ENCODE measurements around the gene FA2H.
"Not testable (repeated sequence)": the region's sequence is repeated elsewhere in the genome, so short reads cannot be mapped to it uniquely, and the experiment has no call there.

Gene FA2H

DNA sequence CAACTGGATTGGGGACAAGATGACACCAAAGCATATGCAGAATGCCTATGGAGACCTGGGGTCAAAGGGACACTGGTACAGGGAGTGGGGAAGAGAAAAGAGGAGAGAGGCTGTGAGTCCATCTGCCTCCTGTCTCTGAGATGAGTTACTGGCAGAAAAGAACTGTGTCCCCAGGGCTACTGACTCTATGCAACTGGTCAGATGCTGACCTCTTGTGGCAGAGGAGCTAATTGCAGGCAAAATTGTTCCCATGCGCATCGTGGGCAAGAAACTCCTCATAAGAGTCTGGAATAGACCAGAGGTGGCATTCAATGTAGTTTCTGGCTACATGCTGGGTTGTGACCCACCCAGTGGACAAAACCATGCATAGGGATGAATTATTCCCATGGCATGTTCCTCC is 47.9 kb downstream of the FA2H start:
- TF ChIP-seq, protein P1, sequence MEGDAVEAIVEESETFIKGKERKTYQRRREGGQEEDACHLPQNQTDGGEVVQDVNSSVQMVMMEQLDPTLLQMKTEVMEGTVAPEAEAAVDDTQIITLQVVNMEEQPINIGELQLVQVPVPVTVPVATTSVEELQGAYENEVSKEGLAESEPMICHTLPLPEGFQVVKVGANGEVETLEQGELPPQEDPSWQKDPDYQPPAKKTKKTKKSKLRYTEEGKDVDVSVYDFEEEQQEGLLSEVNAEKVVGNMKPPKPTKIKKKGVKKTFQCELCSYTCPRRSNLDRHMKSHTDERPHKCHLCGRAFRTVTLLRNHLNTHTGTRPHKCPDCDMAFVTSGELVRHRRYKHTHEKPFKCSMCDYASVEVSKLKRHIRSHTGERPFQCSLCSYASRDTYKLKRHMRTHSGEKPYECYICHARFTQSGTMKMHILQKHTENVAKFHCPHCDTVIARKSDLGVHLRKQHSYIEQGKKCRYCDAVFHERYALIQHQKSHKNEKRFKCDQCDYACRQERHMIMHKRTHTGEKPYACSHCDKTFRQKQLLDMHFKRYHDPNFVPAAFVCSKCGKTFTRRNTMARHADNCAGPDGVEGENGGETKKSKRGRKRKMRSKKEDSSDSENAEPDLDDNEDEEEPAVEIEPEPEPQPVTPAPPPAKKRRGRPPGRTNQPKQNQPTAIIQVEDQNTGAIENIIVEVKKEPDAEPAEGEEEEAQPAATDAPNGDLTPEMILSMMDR (conservative IDR thresholded peaks at IDR 0.05) = peak; percentile 18; the same call in 1 of the 2 replicates
- H3K27ac ChIP-seq = no peak overlapping the region

DNA sequence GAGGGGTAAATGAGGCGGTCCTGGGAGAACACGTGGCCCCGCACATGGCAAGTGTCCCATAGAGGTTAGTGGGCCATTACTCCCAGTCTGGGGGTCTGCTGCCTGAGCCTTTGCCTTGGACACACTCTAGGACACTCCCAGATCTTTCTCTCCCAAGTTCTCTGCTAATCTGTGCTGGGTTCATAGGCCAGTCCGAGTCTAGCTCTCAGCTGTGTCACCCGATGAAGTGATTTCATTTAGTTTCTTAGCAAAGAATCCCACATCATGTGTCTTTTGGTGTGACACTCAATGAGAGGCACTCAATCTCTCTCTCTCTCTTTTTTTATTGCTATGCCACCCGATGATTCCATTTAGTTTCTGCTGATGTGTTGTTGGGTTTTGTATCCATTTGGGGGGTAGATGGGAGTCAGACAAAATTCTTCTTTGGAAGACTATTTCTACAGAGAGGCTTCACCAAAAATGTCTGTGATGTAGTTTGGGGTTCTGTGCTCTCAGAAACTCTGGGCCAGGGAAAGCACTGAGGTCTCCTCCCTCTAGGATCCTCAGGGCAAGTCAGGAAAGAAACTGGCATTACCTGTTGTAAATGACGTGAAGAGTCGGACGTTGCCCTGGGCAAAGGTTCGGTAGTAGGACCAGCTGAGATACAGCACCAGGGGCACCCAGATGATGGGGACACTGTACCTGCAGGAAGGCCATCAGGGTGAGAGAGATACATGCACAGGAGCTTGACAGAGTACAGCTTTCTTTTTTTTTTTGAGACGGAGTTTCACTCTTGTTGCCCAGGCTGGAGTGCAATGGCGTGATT is 48.8 kb downstream of the FA2H start:
- TF ChIP-seq, protein P1 (conservative IDR thresholded peaks at IDR 0.05) = no peak
- H3K27ac ChIP-seq = no peak overlapping the region

DNA sequence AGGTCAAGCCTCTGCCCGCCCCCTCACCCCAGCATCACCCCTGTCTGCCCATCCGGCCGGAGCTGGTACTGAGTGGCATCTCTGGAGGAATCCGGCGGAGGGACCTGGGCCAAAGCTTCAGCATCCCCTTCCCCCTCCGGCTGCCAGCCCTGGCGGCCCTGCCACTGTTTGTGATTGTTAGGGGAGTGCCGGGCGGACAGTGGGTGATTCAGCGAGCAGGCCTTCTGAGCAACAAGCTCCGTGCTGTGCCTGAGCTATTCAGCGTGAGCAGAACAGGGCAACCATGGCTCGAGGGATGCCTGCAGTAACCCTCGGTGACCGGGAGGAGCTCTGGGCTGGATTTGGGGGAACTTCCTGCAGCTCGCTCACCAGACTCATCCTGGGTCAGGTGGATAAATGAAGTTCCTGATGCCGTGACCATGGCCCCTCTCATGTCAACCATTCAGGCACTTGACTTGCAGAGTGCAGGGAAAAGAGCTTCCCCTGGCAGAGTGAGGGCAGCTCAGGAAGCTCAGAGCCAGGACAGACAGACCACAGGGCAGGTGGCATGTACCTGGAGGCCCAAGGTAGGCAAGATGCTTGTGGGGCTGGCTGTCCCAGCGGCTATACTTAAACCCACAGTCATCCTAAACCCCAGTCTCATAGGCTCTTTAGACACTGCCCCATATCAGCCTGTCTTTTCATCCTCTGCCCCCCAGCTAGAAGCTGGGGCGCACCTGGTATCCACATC is 49.6 kb downstream of the FA2H start:
- TF ChIP-seq, protein P1 (conservative IDR thresholded peaks at IDR 0.05) = no peak

DNA sequence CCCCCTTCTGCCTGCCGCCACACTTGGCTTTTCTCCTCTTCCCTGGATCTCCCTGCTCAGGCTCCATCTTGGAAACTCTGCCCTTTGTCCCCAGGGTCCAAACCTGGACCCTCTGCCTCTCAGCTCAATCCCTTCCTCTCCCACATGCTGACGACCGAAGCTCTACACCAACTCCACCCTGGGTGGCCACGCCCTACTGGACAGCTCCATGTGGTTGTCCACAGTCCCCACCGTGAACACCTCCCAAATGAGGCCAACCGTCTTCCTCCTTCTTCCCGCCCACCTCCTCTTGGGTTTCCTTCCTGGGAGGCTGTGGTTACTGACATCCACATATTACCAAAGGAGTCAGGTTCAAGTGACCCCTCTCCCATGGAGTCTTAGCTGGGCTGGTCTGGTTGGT is 51.4 kb downstream of the FA2H start:
- no peak overlapping the region for H3K27ac ChIP-seq
- TF ChIP-seq, protein P1 (conservative IDR thresholded peaks at IDR 0.05) = no peak

More for the DNA sequence above, 49.6 kb downstream of the FA2H start:
- H3K27ac ChIP-seq = no peak overlapping the region

DNA sequence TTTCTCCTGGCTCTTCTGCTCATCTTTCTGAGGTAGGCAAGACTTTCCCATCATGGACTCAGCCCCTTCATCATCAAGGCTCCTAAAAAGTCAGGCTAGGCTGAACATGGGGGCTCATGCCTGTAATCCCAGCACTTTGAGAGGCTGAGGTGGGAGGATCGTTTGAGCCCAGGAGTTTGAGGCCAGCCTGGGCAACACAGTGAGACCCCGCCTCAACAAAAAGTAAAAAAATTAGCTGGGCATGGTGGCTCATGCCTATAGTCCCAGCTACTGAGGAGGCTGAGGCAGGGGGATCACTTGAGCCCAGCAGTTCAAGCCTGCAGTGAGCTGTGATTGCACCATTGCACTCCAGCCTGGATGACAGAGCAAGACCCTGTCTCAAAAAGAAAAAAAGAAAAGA is 52.5 kb downstream of the FA2H start:
- H3K27ac ChIP-seq = not testable (repeated sequence)

DNA sequence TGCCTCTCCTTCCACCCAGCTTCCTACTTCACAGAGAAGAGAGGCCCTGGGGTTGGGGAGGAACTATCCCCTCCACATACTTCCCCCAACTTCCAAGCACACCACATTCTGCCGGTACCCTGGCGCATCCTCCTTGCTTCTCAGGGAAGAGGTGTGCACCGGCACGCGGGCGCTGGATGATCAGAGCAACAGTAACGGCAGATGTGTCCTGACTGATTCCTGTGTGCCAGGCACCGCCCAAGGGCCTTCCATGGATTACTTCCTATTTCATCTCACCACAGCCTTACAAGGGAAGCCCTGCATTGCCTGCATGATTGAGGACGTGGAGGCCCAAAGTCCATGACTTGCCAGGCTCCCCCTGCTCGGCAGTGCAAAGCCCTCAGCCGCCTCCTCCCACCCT is 52.9 kb downstream of the FA2H start:
- TF ChIP-seq, protein P1 (conservative IDR thresholded peaks at IDR 0.05) = no peak

DNA sequence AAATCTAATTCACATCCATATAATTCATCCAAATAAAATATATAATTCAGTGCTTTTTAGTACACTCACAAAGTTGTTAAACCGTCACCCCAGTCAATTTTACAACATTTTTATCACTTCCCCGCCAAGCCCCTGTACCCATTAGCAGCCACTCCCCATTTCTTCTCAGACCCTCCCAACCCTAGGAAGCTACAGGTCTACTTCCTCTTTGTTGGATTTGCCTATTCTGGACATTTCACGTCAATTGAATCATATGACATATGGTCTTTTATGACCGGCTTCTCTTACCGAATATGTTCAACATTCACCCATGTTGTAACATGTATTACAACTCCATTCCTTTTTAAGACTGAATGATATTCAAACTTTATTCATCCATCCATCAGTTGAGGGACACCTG is 54.0 kb downstream of the FA2H start:
- no peak overlapping the region for H3K27ac ChIP-seq
- TF ChIP-seq, protein P1 (conservative IDR thresholded peaks at IDR 0.05) = no peak

More for the DNA sequence above, 52.9 kb downstream of the FA2H start:
- no peak overlapping the region for H3K27ac ChIP-seq

All from VCaP (cell line).